GM10248 (cell line): ENCODE measurements around the gene CHSY1.
"Not testable (repeated sequence)": the region's sequence is repeated elsewhere in the genome, so short reads cannot be mapped to it uniquely, and the experiment has no call there.

Experiments used
- CTCF ChIA-PET: fragments of 300-600 bp; sonication (Branson Sonifier 250); formaldehyde crosslinking; extraction: SDS; loops from one replicate; lab custom pipeline; 2021; ENCODE audit warnings: antibody characterized with exemption; lab: Yijun Ruan, JAX
- POLR2A ChIA-PET: fragments of 350-650 bp; sonication (Branson Sonifier 250); formaldehyde crosslinking; extraction: SDS; loops from one replicate; lab custom pipeline; 2020; ENCODE audit warnings: antibody characterized with exemption; lab: Yijun Ruan, JAX
- DNase-seq: peaks from one replicate; pipeline ENCODE4 v3.0.0; 2012; ENCODE audit errors: extremely low spot score
- CTCF ChIP-seq: IDR thresholded peaks from 2 replicates; pipeline ENCODE4 v1.5.1; 2012; ENCODE audit warnings: mild to moderate bottlenecking, low read depth; ENCODE audit errors: extremely low read depth, missing control alignments, control extremely low read depth

Gene CHSY1

GRCh38 chr15:101293122-101293521 is 41.3 kb upstream of the CHSY1 start:
- ChIA-PET POLR2A (interaction anchor here (0.5 kb wide), 1 partner anchor 693 kb away, joined by 5 read pairs; no protein-coding TSS in a partner anchor), CTCF (interaction anchor here (0.8 to 8.1 kb wide), 7 partner anchors 8 to 362 kb away, joined by 3 to 89 read pairs (median 4); no protein-coding TSS in a partner anchor)
- no peak for TF ChIP-seq CTCF
- no peak for DNase-seq

- ChIA-PET CTCF (interaction anchor here (0.6 to 5.5 kb wide), 25 partner anchors 9 to 694 kb away, joined by 3 to 34 read pairs (median 5); no protein-coding TSS in a partner anchor), POLR2A (no interaction called here)
- peak; percentile 60 for TF ChIP-seq CTCF
- DNase-seq: no peak
These were observed 37.2 kb upstream of the CHSY1 start for GRCh38 chr15:101288905-101289513.

GRCh38 chr15:101287342-101287741 is 35.5 kb upstream of the CHSY1 start:
- DNase-seq, POLR2A ChIA-PET: not testable (repeated sequence)
- CTCF ChIA-PET: interaction anchor here (1.8 to 5.5 kb wide), 9 partner anchors 7 to 432 kb away, joined by 5 to 34 read pairs (median 17); partner anchors contain the start of gene SNRPA1

GRCh38 chr15:101286471-101287114 is 34.7 kb upstream of the CHSY1 start:
- DNase-seq: no peak
- POLR2A ChIA-PET: no interaction called here
- CTCF ChIA-PET: interaction anchor here (1.1 to 4.6 kb wide), 5 partner anchors 8 to 355 kb away, joined by 3 to 19 read pairs (median 6); partner anchors contain the start of gene SNRPA1
- no peak for TF ChIP-seq CTCF

- no peak for DNase-seq
- POLR2A ChIA-PET: interaction anchor here (0.7 kb wide), 1 partner anchor 19 kb away, joined by 5 read pairs; no protein-coding TSS in a partner anchor
- no peak for TF ChIP-seq CTCF
- CTCF ChIA-PET: interaction anchor here (0.9 to 4.6 kb wide), 7 partner anchors 9 to 366 kb away, joined by 3 to 19 read pairs (median 4); partner anchors contain the start of gene SNRPA1
These were observed 32.1 kb upstream of the CHSY1 start for GRCh38 chr15:101283931-101284330.

GRCh38 chr15:101280007-101280406 is 28.2 kb upstream of the CHSY1 start:
- ChIA-PET POLR2A (no interaction called here), CTCF (interaction anchor here (3.4 kb wide), 1 partner anchor 10 kb away, joined by 34 read pairs; no protein-coding TSS in a partner anchor)
- no peak for TF ChIP-seq CTCF
- DNase-seq: no peak
